HG03095 (cell line): ENCODE results near the gene SGMS1.
A peak's percentile ranks its signal among the peaks of the same experiment; 100 is the strongest.
"Not testable (repeated sequence)": the region's sequence is repeated elsewhere in the genome, so short reads cannot be mapped to it uniquely, and the experiment has no call there.

ENCODE experiments used
- ATAC-seq: cut with Tn5 transposase; IDR thresholded peaks from one replicate; pipeline ENCODE4 v1.9.1; 2021; ENCODE audit warnings: moderate library complexity; ENCODE audit not compliant: unreplicated experiment

SGMS1 gene

DNA sequence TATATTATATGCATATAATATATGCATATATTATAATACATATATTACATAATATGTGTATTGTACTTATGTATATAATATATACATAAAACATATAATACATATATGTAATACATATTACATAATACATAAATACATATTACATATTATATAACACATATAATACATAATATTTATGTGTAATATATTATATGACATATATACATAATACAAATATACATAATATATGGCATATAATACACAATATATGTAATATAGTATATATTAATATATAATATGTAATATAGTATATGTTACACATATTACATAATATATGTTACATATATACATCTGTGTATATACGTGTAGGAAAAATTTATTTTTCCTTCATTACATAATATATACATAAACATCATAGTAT is 63.4 kb downstream of the SGMS1 start:
- no peak for ATAC-seq

- no peak for ATAC-seq
These were observed 65.4 kb downstream of the SGMS1 start for GRCh38 chr10:50558371-50558770.

DNA sequence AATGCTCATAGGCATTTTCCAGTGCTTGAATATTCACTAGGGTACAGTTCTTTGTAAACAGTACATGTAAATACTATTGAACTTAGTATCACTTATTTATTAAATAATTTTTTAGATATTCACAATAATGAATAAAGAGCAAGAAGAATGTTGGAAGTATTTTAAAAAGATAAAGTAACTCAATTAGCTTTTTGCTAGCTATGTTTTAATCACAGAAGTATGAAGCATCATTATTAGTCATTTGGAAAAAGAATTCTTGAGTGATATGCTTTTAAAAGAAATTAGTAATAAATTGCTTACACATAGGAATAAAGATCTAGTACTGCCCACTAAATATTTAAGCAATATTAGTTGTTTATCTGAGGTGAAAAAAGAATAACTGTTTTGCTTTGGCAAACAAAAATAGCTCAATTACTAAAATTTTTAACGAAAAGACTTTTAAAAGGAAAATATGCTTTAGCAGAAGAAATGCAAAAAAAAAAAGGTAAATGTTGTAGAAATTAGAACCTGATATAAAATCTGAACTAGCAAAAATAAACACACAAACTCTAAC is 66.5 kb downstream of the SGMS1 start:
- ATAC-seq = no peak

DNA sequence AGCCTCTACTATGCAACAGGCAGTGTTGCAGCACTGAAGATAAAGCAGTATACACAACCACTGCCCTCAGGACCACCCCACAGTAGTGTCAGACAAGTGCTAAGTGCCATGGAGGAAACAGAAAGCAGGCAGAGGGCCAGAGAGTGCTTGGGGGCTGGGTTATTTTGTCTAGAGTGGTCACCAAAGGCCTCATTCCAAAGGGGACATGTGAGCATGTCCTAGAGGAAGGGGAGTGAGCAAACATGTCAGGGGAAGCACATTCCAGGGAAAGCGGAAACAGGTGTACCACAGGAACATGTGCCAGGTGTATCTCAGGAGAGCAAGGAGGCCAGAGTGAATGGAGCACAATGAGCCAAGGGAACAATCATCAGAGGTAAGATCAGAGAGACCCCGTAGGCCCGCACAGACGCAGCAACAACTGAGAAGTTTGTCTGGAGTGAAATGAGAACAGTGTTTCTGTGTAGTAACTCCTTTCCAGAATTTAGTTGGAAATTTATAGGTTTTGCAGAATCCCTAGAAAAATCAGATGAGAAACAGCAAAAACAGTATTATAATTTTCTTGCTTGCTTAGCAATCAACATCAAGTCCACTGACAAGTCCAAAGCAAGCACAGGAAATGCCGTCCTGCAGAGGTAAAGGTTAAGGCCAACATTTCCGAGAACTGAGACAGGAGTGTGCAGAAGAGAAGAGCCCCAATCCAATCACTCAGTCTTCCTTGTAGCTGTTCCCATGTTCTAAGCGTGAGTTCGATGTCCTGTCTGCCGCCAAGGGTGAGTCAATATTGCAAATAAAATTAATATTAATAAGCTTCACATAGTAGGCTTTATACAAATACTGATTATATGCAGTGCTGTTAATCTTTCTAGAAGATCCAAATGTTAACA is 67.3 kb downstream of the SGMS1 start:
- ATAC-seq = no peak

DNA sequence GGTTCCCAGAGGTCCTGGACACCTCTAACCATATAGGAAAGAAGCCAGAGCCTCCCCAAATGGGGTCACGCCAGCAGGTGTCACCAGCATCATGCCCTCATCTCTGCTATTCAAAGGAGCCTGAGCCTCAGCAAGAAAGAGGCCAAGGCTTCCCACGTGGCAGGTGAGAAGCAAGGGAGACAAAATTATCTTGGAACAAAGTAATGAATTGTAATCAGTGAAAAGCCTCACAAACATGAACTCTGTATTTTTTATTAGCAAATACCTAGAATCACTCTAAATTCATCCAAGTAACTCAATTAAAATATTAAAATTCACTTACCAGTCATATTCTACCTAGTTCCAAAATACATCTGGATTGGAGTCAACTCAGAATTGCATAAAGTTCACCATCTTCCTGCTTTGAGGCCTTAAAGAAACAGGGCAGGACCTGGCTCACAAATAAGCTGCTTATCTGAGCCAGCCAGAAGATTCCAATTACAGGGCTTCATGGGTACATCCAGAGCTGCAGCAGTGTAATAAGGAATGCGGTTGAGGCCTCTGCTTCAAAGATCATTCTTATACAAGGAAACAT is 68.7 kb downstream of the SGMS1 start:
- no peak for ATAC-seq

- ATAC-seq = no peak
These were observed 69.3 kb downstream of the SGMS1 start for GRCh38 chr10:50554376-50554994.

DNA sequence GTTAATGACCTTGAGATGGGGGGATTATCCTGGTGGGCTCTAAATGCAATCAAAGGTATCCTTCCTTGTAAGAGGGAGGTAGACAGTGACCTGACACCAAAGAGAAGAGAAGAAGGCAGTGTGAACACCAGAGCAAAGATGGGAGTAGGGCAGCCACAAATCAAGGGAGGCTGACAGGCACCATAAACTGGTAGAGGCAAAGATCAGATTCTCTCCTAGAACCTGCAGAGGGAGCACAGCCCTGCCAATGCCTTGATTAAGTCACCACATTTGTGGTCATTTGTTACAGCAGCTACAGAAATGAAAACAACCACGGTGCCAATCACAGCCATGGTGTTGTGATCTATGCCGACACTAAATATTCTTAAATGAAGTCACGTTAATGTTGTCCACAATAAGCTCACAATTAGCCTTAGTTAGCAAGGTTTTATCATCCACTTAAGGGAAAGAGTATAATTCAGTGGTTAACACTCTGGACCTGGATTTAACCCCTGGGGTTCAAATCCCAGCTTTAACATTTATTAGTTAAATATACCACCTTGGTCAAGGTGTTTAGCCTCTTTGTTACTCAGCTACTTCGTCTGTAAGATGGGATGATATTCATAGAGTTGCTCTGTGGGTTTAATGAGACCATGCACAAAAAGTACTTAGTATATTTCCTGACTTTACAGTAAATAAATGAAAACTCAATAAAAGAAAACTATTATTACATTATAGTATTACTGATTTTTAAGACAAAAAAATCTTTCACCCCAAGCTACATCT is 70.8 kb downstream of the SGMS1 start:
- no peak for ATAC-seq

GRCh38 chr10:50552308-50552707 is 71.4 kb downstream of the SGMS1 start:
- no peak for ATAC-seq

DNA sequence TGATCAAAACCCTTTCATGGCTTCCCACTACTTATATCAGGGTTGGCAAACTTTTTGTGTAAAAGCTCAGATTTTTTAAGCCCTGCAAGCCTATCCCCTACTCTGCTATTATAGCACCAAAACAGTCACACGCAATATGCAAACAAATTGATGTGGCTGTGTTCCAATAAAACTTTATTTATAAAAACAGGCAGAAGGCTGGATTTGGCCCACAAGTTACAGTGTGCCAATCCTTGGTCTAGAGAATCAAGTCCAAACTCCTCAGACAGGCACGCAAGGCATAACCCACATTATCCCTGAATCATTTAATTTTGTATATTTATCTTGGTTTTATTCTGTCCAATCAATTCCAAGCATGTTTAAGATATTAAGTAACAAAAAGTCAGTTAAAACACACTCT is 71.9 kb downstream of the SGMS1 start:
- no peak for ATAC-seq

DNA sequence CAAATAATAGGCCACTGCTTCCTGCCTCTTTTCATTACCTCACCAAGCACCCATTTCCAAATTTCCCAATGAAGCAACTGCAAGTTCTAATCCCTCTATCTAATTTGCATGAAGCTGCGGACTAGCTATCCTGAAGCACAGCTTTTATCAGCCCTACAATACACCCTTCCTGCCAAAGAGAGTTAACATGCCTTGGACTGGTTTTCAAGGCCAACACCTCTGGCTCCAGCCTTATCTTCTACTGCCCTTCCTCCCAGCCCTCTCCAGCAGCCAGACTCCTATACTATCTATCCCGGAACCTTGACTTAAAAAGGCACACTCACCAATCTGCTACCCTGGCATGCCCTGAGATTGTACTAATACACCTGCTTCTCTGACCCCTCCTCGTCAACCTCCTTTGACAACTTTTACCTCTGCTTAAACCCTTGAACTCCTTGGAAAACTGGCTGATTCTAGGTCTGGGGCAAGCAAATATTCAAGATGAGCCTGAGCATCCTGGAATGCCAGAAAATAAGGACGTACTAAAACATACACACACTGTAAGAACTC is 73.4 kb downstream of the SGMS1 start:
- no peak for ATAC-seq

DNA sequence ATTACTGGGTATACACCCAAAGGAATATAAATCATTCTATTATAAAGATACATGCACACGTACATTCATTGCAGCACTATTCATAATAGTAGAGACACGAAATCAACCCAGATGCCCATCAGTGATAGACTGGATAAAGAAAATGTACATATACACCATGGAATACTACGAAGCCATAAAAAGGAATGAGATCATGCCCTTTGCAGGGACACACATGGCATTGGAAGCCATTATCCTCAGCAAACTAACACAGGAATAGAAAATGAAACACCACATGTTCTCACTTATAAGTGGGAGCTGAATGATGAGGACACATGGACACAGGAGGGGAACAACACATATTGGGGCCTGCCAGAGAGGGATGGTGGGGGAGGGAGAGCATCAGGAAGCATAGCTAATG is 74.6 kb downstream of the SGMS1 start:
- not testable (repeated sequence) for ATAC-seq

- not testable (repeated sequence) for ATAC-seq
These were observed 75.3 kb downstream of the SGMS1 start for GRCh38 chr10:50548481-50548880.

- ATAC-seq = not testable (repeated sequence)
These were observed 77.5 kb downstream of the SGMS1 start for GRCh38 chr10:50546287-50546686.

- ATAC-seq = no peak
These were observed 77.9 kb downstream of the SGMS1 start for GRCh38 chr10:50545846-50546245.

DNA sequence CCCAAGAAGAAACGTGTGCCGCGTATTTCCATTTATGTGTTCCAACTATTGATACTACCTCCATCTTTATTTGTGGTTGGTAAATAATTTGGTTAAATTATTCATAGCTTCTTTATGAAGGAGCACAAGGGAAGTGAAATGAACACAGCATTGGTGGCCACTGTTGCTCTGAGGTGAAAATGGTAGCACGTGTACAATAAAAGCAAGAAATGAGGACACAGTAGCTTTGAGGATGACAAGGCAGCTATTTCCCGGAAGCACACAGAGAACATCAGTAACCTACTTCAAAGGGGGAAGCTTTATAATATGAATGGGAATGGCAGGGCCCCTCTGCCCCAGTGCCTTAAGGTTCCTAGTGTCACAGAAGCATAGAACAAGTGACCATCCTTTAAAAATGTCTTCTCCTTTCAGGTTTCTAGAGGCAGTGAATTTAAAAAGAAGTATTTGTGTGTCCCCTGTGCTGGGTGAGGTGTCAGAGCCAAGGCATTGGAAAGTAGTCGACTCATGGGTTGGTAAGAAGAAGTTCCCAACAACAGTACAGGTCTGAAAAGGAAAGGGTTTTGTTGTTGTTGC is 78.8 kb downstream of the SGMS1 start:
- no peak for ATAC-seq

GRCh38 chr10:50544095-50544856 is 79.5 kb downstream of the SGMS1 start:
- no peak for ATAC-seq

- ATAC-seq = no peak
These were observed 80.9 kb downstream of the SGMS1 start for GRCh38 chr10:50542871-50543270.

- peak; percentile 38 for ATAC-seq
These were observed 81.8 kb downstream of the SGMS1 start for GRCh38 chr10:50541921-50542320.

GRCh38 chr10:50541317-50541716 is 82.4 kb downstream of the SGMS1 start:
- ATAC-seq = no peak

DNA sequence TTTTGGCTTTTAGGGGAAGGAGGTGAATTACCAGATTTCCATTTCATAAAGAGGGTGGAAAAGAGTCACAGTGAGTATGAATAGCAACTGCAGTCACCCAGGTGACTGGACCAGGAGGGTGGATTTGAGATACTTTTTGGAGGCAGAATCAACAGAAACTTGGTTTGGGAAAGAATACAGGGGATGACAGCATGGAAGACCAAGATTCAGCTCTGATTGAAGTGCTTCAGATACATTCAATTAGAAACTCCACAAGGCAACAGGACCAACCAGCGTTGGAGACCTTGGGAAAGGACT is 83.0 kb downstream of the SGMS1 start:
- peak; percentile 2 for ATAC-seq
